ENCODE data around the gene E2F4.

DNA sequence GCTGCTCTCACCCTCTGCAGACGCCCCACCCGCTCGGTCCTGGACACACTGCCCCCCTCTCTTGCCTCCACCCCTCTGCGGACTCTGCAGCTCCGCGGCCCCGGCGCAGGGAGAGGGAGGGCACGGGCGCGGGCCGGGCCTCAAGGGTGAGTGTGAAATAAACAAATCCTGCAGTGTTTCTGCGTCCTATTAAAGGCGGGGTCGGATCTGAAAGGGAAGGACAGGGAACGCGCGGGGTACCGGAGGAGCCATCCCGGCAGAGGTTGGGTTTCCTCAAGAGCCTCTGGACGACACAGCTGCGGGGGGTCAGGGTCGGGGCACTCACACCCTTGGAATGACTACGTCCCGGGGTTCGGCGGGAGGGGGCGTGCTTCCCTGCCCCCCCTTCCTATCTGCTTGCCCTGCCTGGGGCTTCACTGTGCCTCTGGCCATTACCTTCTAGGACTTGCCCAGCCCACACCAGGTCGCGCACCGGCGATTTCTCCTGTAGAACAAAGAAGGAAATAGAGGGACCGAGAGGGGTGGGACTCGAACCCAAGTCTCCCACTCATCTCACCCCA lies 27.9 kb upstream of the E2F4 start:
- no peak for TF ChIP-seq FOXA1 (IDR thresholded peaks at IDR 0.05)
- TF ChIP-seq NFRKB (IDR thresholded peaks at IDR 0.05), result no peak

Data from HEK293T (cell line).